Measurements from ENCODE around the gene CTNS.
A peak's percentile ranks its signal among the peaks of the same experiment; 100 is the strongest.

The CTNS gene

DNA sequence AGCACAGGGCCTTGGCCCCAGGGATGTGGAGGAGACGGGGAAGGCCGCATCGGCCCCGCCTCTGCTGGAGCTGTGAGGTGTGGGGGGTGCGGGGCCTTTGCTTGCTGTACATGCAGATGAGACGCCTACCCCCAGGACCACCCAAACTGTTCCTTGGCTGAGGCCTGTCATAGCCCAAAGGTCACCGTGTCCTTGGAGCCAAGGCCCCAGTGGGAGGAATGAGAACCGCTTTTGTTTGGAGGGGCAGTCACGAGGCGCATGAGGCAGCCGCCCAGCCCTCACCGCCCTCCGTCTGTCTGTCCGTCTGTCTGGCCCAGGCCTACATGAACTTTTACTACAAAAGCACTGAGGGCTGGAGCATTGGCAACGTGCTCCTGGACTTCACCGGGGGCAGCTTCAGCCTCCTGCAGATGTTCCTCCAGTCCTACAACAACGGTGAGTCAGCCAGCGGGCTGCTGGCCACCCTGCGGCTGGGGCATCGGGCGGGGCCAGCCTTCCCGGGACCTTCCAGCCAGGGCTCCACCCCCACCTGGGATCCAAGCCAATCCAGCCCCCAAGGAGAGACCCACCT lies 23.1 kb downstream of the CTNS start:
- no peak for DNase-seq

DNA sequence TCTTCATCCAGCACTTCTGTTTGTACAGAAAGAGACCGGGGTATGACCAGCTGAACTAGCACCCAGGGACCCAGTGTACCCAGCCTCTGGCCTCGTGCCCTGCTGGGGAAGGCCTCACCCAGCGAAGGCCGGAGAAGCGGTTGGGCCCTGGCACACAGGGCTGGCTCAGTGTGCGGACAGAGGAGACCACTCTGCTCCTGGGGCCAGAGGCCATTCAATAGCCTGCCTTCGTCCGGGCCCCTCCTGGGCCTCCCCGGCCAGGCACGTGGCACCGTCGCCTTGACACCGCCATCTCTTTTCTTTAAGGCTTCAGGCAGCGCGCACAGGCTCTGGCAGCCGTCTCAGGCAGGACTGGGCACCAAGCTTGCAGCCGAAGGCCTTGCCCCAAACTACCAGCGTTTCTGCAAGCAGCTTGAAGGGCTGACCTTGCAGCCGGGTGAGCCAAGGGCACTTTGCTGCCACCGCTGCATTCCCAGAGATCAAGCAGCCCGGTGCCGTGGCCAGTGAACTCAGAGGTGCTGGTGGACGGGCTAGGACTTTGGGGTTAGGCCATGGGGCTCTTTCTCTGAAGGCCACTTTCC lies 23.8 kb downstream of the CTNS start:
- no peak for DNase-seq

DNA sequence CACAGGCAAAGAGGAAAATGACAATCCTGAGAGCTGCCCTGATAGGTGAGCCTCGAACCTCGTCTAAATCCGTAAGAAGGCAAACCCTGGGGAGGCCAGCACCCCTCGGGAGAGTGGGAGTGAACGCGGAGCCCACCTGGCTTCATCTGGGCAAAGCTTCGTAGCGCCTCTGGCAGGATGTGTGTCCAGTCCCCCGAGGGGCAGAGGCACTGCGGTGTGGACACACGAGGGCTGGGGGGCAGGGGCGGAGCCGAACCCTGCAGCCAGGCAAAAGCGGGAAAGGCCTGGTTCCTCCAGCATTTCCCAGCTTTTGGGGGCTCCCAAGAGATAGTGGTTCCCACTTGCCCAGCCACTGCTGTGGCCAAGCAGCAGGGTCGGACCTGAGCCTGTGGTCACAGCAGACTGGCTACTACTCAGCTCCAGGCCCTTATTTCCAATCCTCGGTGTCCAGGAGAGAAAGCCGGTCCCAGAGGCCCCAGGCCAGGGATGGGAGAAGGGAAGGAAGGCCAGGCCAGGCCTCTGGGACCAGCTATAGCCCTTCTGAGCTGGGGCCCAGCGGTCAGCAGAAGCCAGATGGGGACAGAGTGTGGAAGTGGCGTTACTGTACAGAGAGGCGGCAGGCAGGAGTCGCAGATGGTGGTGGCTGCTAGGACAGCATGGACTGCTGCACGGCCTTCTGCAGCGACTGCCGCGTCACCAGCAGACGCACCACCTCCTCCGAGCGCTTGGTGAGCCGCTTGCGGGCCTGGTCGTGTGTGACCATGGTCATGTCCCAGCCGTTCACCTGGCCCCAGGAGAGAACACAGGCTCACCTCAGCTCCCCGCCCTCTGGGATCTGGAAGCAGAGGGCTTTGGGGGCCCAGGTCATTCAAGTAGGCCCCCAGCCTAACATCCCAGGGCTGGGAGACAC lies 26.8 kb downstream of the CTNS start:
- DNase-seq: no peak

DNA sequence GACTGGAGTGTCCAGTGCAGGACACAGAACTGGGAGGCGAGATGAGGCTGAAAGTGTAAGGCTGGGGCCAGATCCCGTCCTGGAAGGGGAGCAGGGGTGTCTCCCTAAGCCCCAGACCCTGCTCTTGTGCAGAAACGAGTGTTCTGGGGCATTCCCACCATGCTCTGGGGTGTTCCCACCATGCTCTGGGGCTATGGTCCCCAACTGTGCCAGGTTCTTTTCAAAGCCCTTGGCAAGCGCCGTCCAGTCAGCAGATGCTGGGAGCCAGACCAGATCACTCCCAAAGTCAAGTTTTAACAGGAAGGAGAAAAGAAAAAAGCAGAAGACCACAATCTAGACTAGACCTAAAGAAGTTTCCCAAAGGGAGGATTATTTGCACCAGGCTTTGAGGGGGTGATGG lies 29.3 kb downstream of the CTNS start:
- no peak for DNase-seq

DNA sequence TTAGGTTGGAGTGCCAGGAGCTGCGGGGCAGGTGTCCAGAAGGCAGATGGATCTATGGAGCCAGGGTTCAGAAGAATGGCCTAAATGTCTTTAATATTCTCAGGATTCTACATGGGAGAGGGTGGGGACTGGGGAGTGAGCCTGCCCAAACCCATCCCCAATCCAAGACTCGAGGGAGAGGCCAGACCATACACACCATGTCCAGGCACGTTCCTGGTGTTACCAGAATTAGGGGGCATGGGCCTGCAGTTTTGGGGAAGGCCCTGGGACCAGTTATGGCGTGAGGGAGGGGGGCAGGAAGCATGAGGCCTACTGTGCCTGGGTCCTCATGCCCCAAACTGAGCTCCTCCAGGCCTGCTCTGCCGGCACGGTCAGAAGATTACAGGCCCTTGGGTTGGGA lies 30.0 kb downstream of the CTNS start:
- no peak for DNase-seq

DNA sequence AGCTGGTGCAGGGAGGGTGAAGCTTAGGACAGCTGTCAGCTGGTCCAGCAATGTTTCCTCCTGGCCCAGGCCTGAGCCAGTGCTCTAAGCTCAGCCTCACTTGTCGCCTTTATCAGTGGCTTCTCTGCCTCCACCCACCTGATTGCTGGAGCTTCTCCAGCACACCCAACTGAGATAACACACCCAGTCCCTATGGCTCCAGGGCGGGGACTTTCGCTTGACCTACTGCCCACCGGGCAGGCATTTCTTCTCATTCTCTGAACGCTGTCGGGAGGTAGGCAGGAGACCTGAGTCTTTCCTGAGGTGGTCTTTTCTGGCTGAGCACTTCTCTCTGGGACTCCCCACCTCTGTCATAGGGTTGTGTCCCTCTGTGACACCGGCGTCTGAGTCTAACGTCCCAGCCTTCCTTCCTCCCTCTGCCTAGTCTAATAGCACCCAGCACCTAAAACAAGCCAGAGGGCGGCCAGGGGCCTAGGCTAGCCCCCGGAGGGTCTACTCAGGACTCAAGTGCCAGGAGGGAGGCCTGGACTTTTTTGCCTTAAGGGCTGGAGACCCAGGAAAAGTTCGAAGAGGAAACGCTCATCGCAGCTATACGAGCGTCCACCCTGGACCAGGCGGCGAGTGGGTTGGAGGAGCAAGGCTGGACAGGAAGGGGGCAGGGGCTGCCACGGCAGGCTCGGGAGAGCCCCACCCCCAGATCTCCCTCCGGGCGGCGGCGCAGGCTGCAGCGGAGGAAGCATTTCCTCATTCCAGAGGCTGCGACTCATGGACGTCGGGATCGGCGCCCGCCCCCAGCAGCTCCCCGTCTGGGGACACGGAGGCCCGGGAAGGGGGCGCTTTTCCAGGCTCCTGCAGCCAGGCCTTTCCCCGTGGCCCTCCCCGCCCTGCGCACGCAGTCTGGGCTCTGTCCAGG lies 31.1 kb downstream of the CTNS start:
- DNase-seq: no peak

DNA sequence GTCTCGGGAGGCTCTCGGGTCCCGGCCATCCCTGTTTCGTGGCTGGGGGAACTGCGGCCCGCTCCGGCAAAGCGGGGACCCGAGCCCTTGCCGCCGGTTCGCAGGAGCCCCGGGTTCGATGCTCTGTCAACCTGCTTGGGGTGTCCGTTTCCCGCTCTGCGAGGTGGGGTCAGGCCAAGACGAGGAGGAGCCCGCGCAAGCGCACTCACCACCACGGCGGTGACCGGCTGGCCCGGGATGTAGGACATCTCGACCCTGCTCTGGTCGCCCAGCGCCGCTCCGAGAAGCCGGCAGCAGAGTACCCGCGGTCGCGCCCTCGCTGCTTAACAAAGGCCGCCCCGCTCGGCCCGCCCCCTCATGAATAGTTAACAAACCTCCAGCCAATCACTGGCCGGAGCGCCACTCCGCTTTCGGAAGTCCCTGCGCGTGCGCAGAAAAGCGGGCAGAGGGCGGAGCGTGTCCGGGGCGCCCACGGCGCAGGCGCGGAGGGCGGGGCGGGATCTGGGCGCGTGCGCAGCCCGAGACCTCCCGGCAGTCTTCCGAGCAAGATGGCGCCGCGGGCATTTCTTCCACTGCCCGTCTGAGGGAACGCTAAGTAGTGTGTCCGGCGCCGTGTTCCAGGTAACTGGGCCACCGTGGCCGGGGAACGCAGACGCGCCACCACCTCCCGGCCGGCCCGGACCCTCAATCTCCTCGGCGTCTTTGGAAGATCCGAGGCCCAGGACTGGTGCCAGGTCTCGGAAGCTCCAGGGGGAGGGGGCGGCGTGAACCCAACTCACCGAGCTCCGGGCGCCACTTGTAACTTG lies 31.9 kb downstream of the CTNS start, which contains the start of the genes EMC6 and TAX1BP3:
TSS of gene EMC6 (plus strand) at position 534 of the 806 bp plus-strand sequence. CDS start 335 bp downstream, outside the sequence.
TSS of gene TAX1BP3 (minus strand) at position 300 of the 806 bp plus-strand sequence. CDS start at position 248, 52 bp downstream.
- peak; percentile 98 for DNase-seq

DNA sequence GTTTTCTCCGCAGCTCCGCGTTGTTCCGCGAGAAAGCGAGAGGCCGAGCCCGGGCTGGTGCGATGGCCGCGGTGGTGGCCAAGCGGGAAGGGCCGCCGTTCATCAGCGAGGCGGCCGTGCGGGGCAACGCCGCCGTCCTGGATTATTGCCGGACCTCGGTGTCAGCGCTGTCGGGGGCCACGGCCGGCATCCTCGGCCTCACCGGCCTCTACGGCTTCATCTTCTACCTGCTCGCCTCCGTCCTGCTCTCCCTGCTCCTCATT lies 32.5 kb downstream of the CTNS start:
- no peak for DNase-seq

DNA sequence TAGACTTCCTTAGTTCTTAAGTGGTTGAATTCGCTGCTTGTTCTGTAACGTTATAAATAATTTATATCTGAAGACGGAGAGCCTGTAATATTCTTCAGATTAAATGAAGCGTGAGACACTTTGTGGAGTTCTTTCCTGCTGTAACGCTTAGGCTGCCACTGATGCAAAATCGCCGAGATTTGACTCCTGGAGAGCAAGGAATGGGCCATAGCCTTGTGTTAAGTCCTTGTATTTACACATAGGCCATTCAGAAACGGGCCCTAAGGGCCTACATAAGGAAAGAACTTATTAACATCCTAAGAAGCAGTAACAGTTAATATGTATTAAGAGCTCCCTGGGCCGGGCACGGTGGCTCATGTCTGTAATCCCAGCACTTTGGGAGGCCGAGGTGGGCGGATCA lies 33.0 kb downstream of the CTNS start:
- no peak for DNase-seq

DNA sequence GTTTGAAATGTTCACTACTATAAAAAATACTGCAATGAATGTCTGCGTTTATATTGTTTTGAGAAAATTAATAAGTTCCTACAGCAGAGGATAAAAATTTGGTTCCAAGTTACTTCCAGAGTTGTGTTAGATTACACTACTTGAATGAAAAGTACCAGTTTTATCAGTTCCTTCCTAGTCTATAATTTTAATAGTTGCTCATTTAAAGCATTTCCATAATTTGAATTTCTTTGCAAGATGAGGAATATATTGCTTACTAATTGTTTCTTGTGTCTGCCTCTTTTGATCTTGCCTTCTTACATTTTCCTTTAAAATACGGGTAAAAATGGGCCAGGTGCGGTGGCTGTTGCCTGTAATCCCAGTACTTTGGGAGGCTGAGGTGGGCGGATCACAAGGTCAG lies 36.0 kb downstream of the CTNS start:
- no peak for DNase-seq

DNA sequence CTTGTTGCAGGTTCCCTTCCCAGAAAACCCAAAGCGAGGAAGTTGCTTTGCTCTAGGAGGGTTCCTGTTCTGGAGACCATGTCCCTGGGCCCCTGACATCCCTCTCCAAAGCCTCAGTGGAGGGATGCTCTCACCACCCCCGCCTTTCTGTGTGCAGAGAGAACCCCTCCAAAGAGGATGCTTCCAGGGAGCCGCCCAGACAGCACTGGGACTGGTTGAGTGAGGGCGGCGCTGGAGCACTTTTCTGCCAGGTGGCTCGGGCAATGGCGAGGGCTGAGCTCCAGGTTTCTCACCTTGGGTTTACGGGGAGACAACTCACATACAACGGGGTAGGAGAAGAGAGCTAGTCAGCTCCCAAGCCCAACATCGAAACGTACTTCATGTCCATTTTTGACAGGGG lies 39.3 kb downstream of the CTNS start:
- no peak for DNase-seq

DNA sequence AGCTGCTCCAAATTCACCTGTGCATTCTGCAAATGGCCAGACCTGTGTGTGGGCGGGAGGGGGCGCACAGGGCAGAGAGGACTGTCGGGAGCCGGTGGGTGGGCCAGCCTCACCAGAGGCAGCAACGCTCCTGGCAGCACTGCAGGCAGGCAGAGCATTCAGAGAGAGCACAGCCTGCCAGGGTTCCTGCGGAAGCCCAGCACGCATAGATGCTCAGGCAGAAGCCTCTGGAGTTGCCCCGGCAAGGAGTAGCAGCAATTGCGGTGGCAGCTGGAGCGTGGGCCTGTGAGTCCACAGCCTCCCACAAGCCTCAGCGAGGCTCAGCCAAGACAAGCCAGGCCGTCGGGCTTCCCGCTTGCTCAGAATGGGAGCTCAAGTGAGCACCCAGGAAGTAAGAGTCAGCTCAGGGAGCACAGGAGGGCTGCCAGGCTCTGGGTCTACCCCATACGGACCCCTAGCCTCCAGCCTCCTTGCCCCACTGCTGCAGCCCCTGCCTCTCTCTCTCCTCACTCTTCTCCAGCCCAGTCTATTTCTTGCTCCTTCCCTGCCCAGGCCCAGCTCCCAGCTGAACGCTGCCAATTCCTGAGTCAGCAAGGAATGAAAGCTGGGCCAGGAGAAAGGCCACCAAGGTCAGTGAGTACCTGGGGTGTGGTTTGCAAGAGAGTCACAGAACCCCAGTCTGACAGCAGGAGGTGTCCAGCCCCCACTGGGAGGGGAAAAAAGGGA lies 41.7 kb downstream of the CTNS start:
- no peak for DNase-seq

DNA sequence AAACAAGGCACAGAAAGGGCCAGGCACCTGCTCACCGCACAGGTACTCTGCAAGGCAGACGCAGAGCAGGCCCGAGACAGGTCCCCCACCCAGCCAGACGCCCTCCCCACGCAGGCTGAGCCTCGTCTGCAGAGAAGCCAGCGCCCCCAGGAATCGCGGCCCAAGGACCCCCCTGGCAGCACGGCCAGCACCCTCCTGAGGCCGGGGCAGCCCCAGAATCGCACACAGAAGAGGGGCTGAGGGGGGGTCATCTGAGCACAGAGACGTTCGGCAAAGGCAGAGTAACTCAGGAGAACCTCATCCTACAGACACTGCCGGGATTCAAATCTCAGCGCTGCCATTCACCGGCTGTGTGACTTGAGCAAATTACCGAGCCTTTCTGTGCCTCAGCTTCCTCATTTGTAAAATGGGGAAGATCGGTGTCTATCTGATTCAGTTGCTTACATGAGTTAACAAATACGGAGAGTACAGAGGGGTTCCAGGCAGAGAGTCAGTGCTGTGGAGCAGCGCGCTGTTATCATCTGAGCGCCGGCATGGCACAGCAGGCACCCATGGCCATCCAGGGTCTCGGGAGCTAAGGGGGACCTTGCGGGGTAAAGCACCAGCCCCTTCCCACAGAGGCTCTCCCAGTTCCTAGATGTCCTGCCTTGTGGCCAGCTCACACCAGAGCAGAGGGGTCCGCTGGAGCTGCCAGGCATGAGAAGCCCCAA lies 42.4 kb downstream of the CTNS start:
- no peak for DNase-seq

DNA sequence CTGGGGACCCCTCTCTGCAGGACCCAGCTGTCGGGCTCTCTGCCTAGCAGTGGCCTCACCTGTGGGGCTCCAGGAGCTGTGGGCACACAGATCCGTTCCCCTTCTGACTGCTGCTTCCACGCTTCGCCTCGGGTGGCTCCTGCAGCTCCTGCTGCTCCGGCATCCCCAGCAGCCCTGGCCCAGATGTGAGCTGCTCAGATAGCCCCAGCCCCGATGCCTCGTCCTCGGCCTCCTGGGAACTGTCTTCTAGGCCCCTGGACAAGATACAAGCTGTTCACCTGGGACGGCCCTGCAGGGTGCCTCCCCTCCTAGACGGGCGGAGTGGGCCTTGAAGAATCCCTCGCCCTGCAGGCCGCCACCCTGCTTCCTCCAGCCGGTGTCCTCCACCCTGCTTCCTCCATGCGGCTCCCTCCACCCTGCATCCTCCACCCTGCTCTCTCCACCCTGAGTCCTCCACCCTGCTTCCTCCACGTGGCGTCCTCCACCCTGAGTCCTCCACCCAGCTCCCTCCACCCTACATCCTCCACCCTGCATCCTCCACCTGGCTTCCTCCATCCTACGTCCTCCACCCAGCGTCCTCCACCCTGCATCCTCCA lies 43.1 kb downstream of the CTNS start:
- DNase-seq: no peak

DNA sequence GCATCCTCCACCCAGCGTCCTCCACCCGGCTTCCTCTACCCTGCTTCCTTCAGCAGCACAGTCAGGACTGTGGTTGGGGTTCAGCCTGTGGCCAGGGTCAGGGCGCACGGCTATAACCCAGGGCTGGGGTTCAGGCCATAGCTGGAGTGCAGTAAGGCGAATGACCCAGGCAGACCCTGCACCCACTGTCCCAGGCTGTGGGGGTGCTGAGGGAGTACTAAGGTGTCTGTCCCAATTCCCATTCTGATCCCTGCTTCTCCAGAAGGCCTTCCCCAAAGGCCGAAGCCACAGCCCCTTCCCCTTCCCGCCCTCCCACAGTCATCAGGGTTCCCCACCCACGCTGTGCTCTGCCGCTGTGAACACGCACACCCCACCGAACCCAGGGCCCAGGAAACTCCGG lies 44.5 kb downstream of the CTNS start:
- DNase-seq: no peak

DNA sequence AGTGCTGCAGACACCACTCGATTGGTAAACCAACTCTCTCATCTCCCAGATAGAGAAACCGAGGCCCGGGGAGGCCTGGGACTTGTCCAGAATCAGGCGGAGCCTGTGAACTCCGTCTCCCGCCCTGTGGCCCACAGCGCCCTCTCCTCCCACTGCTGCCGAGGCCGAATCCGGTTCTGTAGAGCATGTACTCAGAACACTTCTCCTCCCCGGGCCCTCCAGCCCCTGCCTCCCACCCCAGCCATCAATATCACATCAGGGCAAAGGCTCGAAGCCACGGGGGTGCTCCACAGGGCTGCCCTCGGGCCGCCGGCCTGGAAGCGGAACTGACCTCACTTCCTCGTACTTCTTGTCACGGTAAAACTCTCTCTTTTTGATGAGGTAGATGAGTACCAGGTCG lies 45.0 kb downstream of the CTNS start:
- DNase-seq: no peak

DNA sequence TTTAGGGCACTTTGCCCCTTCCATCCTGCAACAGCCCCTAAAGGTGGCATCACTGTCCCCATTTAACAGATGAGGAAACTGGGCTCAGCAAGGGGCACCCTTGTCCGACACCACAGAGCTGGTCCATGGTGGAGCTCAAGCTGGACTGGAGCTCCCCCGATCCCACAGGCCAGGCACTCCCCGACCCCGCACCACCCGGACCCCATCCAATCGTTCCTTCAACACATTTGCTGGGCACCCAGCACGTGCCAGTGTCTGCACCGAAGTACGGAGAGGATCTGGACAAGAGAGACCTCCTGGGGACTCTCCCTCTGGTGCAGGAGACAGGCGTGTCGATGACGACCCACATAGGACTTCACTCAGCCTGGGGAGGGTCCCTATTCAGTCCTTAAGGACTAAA lies 45.5 kb downstream of the CTNS start:
- no peak for DNase-seq

DNA sequence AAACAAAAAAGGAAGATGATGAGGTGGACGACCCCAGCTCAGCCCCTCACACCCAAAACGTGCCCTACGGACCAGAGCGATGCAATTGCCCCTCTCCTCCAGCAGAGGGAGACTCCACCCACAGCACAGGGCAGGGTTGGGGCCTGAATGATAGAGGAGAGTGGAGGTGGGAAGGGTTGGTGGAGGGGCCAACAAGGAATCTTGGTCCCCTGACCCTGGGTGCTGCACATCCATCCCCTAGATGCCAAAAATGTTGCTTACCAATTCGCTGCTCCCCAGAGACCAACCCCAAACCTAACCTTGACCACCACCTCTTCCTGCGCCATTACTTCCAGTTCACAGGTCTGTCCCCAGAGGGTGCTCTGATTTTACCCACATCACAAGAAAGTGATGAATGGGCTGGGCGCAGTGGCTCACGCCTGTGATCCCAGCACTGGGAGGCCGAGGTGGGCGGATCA lies 46.5 kb downstream of the CTNS start:
- DNase-seq: peak; percentile 65

DNA sequence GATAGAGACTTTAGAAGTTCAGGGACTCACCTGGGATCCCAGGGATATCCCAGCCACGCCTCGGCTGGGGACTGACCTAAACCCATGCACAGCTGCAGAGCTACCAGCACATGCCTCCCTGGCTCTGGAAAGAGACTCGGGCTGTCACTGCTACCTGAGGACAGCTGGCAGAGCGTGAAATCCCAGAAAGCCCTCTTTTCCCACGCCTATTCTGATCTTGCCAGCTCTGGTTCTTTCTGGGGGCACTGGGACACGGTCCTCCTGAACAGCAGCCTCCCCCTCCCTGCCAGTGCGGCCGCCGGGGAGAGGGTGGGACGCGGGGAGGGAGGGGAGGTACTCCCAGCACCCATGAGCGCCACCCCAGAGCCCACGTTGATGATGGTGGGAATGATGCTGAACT lies 48.6 kb downstream of the CTNS start:
- DNase-seq: no peak

DNA sequence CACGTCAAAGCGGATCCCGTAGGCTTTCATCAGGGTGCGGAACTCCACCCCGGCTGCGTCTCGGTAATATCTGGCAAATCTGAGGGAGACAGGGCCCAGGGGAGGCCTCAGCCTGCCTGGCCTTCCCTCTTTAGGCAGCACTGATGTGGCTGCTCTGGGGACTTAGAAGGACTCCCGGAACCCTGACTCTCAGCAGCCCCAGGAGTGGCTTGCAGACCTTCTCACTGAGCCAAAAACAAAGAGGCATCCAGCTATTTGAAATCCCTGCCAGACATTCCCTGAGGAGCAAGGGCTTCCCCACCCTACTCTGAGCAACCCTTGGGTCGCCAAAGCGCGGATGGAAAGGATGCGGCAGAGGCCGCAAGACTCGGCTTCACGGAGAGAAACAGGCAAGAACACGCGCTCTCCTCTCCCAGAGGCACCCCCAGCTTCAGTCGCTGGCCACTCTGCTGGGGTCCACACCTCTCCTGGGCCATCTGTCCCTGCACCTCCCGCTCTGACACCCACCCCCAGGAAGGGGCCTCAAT lies 51.5 kb downstream of the CTNS start:
- DNase-seq: no peak
